Measurements from ENCODE around the gene CD96.
A peak's percentile ranks its signal among the peaks of the same experiment; 100 is the strongest.

The CD96 gene

DNA sequence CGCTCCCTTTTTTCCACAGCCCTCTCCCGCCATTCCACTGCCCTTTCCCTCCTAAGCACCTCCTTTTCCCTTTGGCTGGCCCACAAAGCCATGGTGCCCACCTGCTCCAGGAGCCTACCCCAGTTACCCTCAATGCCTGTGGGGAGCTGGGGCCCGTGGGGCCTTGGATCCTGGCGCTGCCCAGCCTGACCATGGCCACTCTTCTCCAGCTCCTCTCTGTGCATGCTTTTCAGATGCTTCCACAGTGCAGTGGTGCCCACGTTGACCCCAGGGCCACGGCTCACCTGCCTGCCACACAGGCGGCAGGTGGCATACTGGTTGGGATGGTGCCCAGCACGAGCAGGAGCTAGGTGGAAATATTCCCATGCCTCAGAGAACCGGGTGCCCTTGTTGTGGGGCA is 51.7 kb downstream of the CD96 start:
- no peak for DNase-seq (ENCODE audit: low read depth)

DNA sequence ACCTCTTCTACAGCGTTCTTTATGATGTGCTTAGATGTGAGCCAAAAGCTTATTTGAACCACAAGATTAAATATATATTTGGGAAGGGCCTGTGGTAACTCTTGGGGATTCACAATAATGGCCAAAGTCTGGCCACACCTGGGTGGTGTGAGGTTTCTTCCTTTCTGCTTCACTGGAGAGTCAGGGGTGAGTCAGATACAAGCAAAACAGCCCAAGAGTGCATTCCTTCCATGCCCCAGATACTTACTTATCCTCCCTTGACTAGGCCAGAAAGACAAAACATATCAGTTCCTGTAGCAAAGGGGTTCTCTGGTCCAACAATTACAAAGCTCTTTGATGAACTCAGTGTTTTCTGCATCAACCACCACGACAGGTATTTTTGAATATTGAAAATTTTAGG is 52.2 kb downstream of the CD96 start:
- DNase-seq (ENCODE audit: low read depth) = peak; percentile 83

GRCh38 chr3:111594781-111595180 is 52.8 kb downstream of the CD96 start:
- no peak for DNase-seq (ENCODE audit: low read depth)

GRCh38 chr3:111595232-111595631 is 53.2 kb downstream of the CD96 start, which contains the start of gene ZBED2:
Gene ZBED2 (minus strand): TSS chr3:111595346. CDS start chr3:111594201, 1,145 bp downstream.
- DNase-seq (ENCODE audit: low read depth) = no peak

GRCh38 chr3:111596328-111596727 is 54.3 kb downstream of the CD96 start:
- DNase-seq (ENCODE audit: low read depth) = no peak

DNA sequence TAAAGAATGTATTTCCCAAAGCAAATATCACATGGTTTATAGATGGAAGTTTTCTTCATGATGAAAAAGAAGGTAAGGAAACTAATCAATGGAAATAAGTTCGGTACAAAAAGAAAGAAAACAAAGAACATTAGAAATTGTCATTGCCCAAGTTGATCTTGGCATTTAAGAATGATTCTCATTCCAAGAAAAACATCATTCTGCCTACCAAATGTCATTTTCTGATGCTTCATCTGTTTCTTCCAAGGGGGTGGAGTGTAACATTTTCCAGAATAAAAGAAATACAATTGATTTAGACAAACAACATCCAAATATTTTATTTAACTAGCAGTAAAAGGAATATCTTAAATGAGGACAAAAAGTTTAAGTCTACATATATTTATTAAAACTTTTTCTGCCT is 56.1 kb downstream of the CD96 start:
- DNase-seq (ENCODE audit: low read depth) = no peak

- DNase-seq (ENCODE audit: low read depth) = no peak
Observed at GRCh38 chr3:111598552-111598951, 56.6 kb downstream of the CD96 start.

DNA sequence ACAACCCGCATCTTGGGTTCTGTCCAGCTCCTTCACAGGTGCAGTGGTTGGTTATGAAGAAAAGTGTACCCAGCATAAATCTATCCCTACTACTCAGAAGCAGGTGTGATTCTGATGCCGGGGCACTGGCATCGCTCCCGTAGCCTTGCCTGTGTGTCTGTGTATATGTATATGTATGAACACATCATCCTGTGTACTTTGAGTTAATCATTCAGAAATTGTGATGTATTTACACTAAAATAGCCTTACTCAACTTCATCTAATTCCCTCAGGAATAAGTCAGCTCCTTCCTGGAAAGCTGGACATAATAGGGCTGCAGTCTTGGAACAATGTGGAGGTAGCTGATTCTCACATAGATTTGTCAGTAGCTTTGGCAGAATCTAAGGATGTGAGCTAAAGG is 59.8 kb downstream of the CD96 start:
- no peak for DNase-seq (ENCODE audit: low read depth)

DNA sequence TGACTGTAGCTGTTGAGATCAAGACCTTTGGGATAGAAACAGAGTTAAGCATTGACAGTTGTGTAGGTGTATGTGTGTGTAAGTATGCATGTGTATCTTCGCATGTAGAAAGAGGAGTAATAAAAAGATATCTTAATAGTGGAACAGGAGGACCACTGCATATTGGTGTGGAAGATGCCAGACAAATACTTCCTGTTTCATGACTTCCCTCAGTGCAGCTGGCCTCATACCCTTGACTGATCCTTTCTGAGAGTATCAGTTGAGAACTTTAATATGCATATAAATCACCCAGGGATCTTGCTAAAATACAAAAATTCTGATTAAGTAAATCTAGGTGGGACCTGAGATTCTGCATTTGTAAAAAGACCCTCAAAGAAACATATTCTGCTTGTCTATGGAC is 61.7 kb downstream of the CD96 start:
- no peak for DNase-seq (ENCODE audit: low read depth)

DNA sequence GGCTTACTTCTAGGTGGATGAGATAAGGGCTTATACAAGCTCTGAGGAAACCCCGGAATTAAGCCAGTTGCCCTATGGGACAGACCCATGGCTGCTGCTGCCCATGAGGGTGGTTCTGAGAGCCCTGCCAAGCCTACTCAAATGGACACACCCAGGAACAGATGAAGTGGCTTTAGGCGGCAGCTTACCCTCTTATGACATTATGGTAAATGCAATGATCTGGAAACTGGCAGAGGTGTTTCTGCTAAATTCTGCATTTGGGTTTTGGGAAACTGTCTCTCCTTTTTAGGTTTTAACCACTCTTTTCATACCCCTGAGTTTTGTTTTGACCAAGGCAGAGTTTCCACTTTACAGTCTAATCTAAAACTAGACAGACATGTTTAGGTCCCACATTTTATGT is 62.1 kb downstream of the CD96 start:
- DNase-seq (ENCODE audit: low read depth) = no peak

DNA sequence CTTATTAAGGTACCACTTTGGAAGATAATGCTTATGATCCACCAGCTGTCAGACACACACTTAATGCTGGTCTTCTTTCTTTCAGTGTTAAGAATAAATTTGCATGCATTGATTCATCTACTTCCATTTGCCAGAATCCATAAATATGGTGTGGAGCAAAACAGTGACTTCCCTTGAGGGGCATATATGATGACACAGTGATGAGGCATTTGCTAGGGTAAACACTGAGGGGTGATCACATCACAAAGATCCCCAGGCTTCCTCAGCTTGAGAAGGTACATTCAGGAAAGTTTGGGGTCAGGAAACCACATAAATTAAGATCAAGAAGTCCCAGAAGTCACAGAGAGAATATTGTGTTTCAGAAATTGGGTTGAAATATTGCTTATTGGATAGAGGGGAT is 63.0 kb downstream of the CD96 start:
- peak; percentile 66 for DNase-seq (ENCODE audit: low read depth)

GRCh38 chr3:111605493-111605892 is 63.5 kb downstream of the CD96 start:
- no peak for DNase-seq (ENCODE audit: low read depth)

DNA sequence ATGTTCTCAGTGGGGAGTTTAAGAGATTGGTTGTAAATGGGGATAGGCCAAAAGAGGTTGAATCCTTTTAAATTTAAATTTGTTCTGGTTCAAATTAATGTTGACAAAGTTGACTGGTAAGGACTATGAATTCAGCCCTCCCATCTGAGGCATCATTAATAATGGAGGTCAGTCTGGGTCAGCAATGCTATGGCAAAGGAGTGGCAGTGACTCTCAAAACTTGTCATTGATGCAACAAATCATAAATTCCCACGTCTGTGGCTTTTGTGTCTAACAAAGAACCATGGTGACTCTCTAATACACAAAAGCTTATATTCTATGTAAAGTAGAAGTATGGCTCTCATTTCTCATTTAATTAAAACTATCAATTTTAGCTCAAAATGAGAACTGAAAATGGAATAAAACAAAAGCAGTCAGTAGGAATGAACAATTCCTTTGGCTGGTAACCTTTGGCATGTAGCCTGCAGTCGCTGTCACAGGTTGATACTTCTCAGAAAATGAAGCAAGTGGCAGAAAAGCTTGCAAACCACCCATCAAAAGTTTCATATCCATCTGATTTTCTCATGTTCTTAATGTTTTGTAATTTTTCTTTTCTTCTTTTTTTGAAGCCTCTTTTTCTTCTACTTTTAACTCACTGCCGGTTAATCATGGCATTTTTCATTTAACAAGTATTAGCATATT is 65.4 kb downstream of the CD96 start:
- DNase-seq (ENCODE audit: low read depth) = peak; percentile 17

GRCh38 chr3:111608383-111608782 is 66.4 kb downstream of the CD96 start:
- no peak for DNase-seq (ENCODE audit: low read depth)

DNA sequence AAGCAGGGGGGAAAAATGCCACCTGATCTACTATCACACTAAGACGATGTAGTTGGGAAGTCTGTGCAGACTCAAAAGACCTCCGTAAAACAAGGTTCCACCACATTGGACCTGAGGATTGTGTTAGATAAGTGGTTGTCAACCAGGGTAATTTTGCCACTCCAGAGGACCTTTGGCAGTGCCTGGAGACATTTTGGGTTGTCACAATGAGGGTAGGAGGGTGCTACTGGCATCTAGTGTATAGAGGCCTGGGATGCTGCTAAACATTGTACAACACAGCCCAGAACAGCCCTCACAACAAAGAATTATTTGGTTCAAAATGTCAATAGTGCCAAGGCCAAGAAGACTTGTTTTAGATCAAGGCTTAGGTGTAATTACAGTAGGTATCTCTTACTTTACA is 67.7 kb downstream of the CD96 start:
- no peak for DNase-seq (ENCODE audit: low read depth)

GRCh38 chr3:111610189-111610588 is 68.2 kb downstream of the CD96 start:
- DNase-seq (ENCODE audit: low read depth) = no peak

- DNase-seq (ENCODE audit: low read depth) = no peak
Observed at GRCh38 chr3:111610612-111611054, 68.6 kb downstream of the CD96 start.

DNA sequence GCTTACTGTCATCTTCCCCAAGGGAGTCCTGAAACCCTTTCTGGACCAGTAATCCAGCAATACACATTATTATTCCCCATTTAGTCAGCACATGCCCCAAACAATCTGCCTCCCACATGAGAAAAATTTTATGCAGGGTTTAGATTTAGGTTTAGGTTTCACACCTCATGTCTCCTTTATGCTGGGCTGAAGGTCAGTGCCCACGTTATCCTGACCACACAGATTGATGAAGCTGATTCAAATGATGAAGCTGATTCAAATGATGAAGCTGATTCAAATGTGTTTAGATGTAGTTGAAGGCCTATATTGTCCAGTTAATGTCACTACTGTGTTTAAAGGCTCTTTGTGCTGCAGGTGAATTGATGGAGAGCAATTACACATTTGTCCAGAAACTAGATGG is 71.3 kb downstream of the CD96 start:
- DNase-seq (ENCODE audit: low read depth) = no peak

DNA sequence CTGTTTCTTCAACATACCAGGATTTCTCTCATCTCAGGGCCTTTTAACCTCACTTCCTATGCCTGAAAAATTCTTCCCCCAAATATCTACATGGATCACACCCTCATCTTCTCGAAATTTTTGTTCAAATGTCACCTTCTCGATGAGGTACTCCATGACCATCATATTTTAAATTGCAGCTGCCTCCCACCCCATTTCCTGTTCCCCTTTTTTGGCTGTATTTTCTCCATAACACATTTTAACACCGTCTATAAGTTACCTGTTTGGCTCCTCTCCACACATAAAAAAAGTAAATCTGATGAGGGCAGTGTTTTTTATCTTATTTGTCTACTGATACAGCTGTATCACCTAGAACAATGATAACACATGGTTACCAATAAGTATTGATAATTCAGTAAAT is 73.9 kb downstream of the CD96 start:
- no peak for DNase-seq (ENCODE audit: low read depth)

GRCh38 chr3:111616417-111617105 is 74.6 kb downstream of the CD96 start:
- peak; percentile 49 for DNase-seq (ENCODE audit: low read depth)

DNA sequence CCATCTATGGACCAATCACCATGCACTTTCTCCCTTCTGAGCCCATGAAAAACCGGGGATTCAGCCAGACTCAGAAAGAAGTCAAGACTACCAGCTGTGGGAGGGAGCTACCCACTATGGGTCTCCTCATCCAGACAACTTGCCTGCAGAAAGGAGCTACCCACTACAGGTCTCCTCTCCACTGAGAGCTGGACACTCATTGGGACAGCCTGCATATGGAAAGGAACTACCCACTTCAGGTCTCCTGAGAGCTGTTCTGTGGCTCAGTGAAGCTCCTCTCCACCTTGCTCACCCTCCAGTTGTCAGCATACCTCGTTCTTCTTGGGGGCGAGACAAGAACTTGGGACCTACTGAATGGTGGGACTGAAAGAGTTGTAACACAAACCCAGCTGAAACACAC is 75.4 kb downstream of the CD96 start:
- no peak for DNase-seq (ENCODE audit: low read depth)

- peak; percentile 28 for DNase-seq (ENCODE audit: low read depth)
Observed at GRCh38 chr3:111617912-111618601, 76.1 kb downstream of the CD96 start.

- DNase-seq (ENCODE audit: low read depth) = no peak
Observed at GRCh38 chr3:111618945-111619344, 76.9 kb downstream of the CD96 start.
